ENCODE results near the gene LMO2. TPM values are rescaled to one million over a fixed set of nuclear protein-coding genes. Genes with fewer than 3 reads are reported as not detected.

Gene LMO2
- total RNA-seq, 2 donors from 2014 or later = 37.0 to 74.3 TPM

- no peaks in the 10 kb centered on the region for H3K36me3 ChIP-seq
- DNase-seq (ENCODE audit: low spot score) (no peak), ATAC-seq (ENCODE audit: insufficient number of reproducible peaks, low FRiP score, low read depth) (no peak)
- no peaks in the 10 kb centered on the region for H3K27me3 ChIP-seq (replicated peaks; ENCODE audit: insufficient read depth)
- peaks cover 16% of the 10 kb centered on the region in 2 donors for H3K4me1 ChIP-seq (ENCODE audit: control insufficient read depth in 1 of 2, low read depth in 2 of 2)
- H3K4me3 ChIP-seq = no peak overlapping the region
- no peaks in the 10 kb centered on the region for H3K9me3 ChIP-seq
- TF ChIP-seq CTCF (IDR thresholded peaks at IDR 0.05) = no peak
- peak overlapping the region; percentile 18 to 52 for H3K27ac ChIP-seq
Measured at GRCh38 chr11:33898957-33899356, 7.1 kb upstream of the LMO2 start.

- ATAC-seq (ENCODE audit: insufficient number of reproducible peaks, low FRiP score, low read depth) = no peak
- Histone ChIP-seq H3K36me3 (no peaks in the 10 kb centered on the region), H3K4me1 (ENCODE audit: control insufficient read depth in 1 of 2, low read depth in 2 of 2) (peaks cover 16% of the 10 kb centered on the region in 2 donors), H3K4me3 (no peak overlapping the region), H3K27ac (no peak overlapping the region), H3K27me3 (replicated peaks; ENCODE audit: insufficient read depth) (no peaks in the 10 kb centered on the region), H3K9me3 (no peaks in the 10 kb centered on the region)
- TF ChIP-seq CTCF (IDR thresholded peaks at IDR 0.05) = no peak
- DNase-seq (ENCODE audit: low spot score) = no peak
Measured at GRCh38 chr11:33897761-33898375, 6.0 kb upstream of the LMO2 start.

GRCh38 chr11:33896911-33897310 is 5.0 kb upstream of the LMO2 start:
- Histone ChIP-seq H3K9me3 (no peaks in the 10 kb centered on the region), H3K4me1 (ENCODE audit: control insufficient read depth in 1 of 2, low read depth in 2 of 2) (peaks cover 16% of the 10 kb centered on the region in 2 donors), H3K27ac (no peak overlapping the region), H3K27me3 (replicated peaks; ENCODE audit: insufficient read depth) (no peaks in the 10 kb centered on the region), H3K4me3 (no peak overlapping the region), H3K36me3 (no peaks in the 10 kb centered on the region)
- DNase-seq (ENCODE audit: low spot score) (no peak), ATAC-seq (ENCODE audit: insufficient number of reproducible peaks, low FRiP score, low read depth) (no peak)
- no peak for TF ChIP-seq CTCF (IDR thresholded peaks at IDR 0.05)

GRCh38 chr11:33895752-33896137 is 3.9 kb upstream of the LMO2 start:
- Histone ChIP-seq H3K27ac (no peak overlapping the region), H3K4me1 (ENCODE audit: control insufficient read depth in 1 of 2, low read depth in 2 of 2) (peaks cover 16% of the 10 kb centered on the region in 2 donors), H3K9me3 (no peaks in the 10 kb centered on the region), H3K36me3 (no peaks in the 10 kb centered on the region), H3K4me3 (no peak overlapping the region), H3K27me3 (replicated peaks; ENCODE audit: insufficient read depth) (no peaks in the 10 kb centered on the region)
- ATAC-seq (ENCODE audit: insufficient number of reproducible peaks, low FRiP score, low read depth) (no peak), DNase-seq (ENCODE audit: low spot score) (no peak)
- TF ChIP-seq CTCF (IDR thresholded peaks at IDR 0.05) = no peak

GRCh38 chr11:33894398-33894746 is 2.5 kb upstream of the LMO2 start:
- peaks cover 9 to 11% of the 10 kb centered on the region in 2 donors for H3K4me1 ChIP-seq (ENCODE audit: control insufficient read depth in 1 of 2, low read depth in 2 of 2)
- no peaks in the 10 kb centered on the region for H3K27me3 ChIP-seq (replicated peaks; ENCODE audit: insufficient read depth)
- DNase-seq (ENCODE audit: low spot score) = no peak
- TF ChIP-seq CTCF (IDR thresholded peaks at IDR 0.05) = no peak
- H3K9me3 ChIP-seq = no peaks in the 10 kb centered on the region
- ATAC-seq (ENCODE audit: insufficient number of reproducible peaks, low FRiP score, low read depth) = no peak
- H3K36me3 ChIP-seq = no peaks in the 10 kb centered on the region
- peak overlapping the region; percentile 20 for H3K4me3 ChIP-seq
- no peak overlapping the region for H3K27ac ChIP-seq
